Measurements from ENCODE around the gene RFESD.

DNA sequence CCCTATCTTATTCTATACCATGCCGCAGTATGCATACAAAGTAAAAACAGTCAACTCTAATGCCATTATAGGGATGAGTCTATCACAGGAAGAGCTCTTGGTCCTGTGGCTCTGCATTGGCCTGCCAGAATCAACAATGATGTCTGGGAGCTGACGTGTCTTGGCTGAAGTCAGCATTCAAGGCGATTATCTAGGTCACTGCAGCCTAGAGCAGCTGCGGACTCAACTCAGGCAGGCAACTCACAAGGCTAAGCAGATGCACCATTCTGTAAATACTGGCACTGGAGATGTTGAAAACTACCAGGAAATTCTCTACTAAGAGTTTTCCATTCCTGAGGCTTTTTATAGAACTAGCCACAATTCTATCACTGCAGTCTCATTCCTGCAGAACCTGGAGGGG lies 23.0 kb downstream of the RFESD start:
- TF ChIP-seq GATA2 (IDR thresholded peaks at IDR 0.05; ENCODE audit: low read depth, low read length) (no peak), GATA3 (IDR thresholded peaks at IDR 0.05; ENCODE audit: low read depth, low read length) (no peak)
